Hematopoietic multipotent progenitor cell treated with erythropoietin and hydrocortisone succinate and interleukin-3 and kit ligand, for 8 days (in vitro differentiated cells): ENCODE measurements around the gene NFIL3.
"Not testable (repeated sequence)": the region's sequence is repeated elsewhere in the genome, so short reads cannot be mapped to it uniquely, and the experiment has no call there.

Source experiments
- DNase-seq: peaks from one replicate; pipeline ENCODE4 v3.0.0-alpha.2; 2015

NFIL3 gene, protein sequence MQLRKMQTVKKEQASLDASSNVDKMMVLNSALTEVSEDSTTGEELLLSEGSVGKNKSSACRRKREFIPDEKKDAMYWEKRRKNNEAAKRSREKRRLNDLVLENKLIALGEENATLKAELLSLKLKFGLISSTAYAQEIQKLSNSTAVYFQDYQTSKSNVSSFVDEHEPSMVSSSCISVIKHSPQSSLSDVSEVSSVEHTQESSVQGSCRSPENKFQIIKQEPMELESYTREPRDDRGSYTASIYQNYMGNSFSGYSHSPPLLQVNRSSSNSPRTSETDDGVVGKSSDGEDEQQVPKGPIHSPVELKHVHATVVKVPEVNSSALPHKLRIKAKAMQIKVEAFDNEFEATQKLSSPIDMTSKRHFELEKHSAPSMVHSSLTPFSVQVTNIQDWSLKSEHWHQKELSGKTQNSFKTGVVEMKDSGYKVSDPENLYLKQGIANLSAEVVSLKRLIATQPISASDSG

DNA sequence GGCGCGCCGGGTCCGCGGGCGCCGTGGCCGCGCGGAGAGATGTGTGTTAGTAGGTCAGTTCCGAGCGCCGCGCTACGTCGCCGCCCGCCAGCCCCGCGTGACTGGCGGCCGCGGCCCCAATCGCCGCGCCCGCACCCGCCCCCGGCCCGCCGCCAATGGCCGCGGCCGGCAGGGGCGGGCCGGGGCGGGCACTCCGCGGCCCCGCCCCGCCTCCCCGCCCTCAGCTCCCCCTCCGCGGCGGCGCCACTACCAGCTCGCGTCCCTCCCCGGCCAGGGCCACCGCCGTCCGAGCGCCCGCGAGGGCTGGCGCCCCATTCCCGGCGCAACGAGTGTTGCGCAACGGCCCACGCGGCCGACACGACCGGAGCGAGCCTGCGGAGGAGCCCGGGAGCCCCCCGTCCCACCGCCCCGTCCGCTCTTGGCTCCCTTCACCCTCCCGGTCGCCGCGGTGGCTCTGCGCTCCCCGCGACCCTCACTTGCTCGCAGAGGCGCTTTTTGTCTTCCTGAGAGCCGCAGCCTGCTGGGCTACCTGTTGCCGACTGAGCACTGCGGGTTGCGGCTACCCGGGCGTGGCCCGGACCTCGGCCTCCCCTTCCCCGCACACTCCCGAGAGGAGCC, at the start of gene NFIL3:
NFIL3 (minus strand) TSS at position 48 of the 618 bp plus-strand sequence. CDS start 13,098 bp downstream, outside the sequence.
- peak; percentile 74 for DNase-seq

DNA sequence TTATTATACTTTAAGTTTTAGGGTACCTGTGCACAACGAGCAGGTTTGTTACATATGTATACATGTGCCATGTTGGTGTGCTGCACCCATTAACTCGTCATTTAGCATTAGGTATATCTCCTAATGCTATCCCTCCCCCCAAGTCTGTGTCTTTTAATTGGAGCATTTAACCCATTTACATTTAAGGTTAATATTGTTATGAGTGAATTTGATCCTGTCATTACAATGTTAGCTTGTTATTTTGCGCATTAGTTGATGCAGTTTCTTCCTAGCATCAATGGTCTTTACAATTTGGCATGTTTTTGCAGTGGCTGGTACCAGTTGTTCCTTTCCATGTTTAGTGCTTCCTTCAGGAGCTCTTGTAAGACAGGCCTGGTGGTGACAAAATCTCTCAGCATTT, 47.9 kb upstream of the NFIL3 start:
- not testable (repeated sequence) for DNase-seq

- DNase-seq, result no peak
These were observed 41.8 kb upstream of the NFIL3 start for GRCh38 chr9:91465420-91465819.

GRCh38 chr9:91458906-91459305, 35.3 kb upstream of the NFIL3 start:
- DNase-seq, result no peak

DNA sequence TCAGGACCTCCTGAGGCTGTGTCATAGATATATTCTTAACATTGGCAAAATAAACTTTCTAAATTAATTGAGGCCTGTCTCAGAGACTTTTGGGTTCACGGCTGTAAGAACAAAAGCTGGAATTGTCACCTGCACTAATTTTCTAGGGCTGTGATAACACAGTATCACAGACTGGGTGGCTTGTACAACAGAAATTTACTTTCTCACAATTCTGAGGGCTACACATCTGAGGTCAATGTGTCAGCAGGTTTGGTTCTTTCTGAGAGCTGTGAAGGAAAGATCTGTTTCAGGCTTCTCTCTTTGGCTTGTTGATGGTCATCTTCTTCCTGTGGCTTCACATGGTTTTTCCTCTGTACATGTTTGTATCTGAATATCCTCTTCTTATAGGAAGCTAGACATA, 29.2 kb upstream of the NFIL3 start:
- DNase-seq, result no peak

- DNase-seq, result no peak
These were observed 28.0 kb upstream of the NFIL3 start for GRCh38 chr9:91451431-91452270.

DNA sequence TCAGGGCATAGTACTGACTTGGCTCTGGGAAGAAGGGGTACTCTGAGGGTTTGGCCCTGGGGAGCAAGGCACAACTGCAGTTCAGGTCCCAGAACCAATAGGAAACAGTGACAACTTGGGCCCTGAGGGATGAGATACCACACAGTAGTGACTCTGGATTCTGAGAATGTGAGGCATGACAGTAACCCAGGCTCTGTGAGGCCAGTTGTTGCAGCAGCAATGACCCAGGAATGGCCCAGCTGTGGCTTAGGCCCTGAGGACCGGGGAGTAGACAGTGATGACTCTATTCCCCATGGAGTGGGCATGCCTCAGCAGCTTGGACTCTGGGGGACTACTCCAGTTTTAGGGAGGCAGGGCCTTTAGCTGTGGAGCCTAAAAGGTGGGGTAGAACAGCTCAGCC, 21.5 kb upstream of the NFIL3 start:
- no peak for DNase-seq

DNA sequence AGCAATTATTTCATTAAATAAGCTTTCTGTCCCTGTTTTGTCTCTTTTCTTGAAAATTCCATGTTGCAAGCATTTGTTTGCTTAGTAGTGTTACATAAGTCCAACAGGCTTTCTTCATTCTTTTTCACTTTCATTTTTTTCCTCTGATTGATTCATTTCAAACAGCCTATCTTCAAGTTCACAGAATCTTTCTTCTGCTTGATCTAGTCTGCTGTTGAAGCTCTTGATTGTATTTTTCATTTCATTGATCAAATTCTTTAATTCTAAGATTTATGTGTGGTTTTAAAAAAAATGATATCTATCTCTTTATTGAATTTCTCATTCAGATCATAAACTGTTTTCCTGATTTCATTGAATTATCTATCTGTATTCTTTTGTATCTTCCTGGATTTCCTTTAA, 20.4 kb upstream of the NFIL3 start:
- DNase-seq, result no peak

DNA sequence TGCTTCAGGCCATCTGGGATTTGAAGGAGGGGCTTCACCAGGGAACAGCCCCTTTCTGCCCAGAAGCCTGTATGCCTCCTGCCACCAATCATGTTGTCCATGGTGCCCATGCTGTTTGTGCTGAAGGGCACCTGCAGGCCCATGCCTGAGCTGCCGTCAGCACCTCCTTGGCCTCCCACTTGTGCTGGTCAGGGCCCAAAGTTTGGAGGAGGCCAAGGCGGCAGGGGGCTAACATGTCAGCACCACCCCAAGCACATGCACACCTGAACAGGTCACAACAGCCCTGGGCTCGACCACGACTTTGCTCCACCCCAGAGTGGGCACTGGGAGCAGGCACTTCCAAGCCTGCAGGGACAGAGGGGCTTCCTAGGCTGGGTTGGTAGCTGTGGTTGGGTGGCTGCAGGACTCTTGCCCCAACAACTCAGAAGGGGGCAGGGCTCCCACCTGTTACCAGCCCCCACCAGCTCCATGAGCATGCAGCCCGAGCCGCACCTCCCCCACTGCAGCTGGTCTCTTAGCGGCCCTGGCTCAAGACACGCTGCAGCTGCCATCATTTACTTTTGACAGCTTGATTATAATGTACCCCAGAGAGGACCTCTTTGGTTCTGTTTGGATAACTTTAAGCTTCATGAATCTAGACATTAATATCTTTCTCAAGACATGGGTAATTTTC, 19.8 kb upstream of the NFIL3 start:
- DNase-seq, result no peak

GRCh38 chr9:91436841-91437240, 13.2 kb upstream of the NFIL3 start:
- no peak for DNase-seq

- peak; percentile 45 for DNase-seq
These were observed 9.5 kb upstream of the NFIL3 start for GRCh38 chr9:91433180-91433579.

DNA sequence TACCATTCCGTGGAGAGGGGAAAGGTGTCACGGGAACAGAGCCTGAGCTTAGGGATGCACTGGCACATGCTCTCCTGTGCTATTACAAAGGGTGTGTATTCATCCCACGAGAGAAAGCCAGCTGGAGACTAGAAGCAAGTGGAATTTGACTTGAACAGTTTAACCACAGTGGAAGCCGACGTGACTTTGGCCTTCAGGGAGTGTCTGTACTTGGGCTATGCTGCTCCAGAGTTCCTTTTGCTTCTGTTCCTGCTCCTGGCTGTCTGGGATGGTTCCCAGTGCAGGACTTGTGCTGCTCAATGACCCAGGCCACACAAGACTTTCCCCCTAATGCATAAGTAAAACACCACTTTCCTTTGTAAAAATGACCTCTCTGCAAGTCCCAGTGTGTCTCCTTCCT, 7.9 kb upstream of the NFIL3 start:
- DNase-seq, result no peak

GRCh38 chr9:91429501-91429900, 5.9 kb upstream of the NFIL3 start:
- no peak for DNase-seq

- no peak for DNase-seq
These were observed 5.3 kb upstream of the NFIL3 start for GRCh38 chr9:91428927-91429351.

DNA sequence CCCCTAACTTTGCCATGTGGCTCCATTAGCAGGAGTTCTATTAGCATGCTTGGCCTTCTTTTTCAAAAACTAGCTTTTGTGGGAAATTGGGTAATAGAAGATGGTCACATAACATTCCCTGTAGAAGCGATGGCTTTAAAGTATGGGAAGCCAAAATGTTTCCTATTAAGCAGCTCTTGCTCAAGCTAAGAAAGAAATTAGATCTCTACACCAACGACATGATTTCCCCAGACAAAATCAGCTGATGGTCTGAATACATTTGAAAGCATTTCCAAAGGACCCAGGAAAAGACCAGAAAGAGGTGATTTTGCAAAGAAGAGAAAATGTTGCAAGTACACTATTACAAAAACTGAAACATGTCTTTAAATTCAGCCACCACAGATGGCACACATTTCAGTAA, 4.8 kb upstream of the NFIL3 start:
- DNase-seq, result no peak

DNA sequence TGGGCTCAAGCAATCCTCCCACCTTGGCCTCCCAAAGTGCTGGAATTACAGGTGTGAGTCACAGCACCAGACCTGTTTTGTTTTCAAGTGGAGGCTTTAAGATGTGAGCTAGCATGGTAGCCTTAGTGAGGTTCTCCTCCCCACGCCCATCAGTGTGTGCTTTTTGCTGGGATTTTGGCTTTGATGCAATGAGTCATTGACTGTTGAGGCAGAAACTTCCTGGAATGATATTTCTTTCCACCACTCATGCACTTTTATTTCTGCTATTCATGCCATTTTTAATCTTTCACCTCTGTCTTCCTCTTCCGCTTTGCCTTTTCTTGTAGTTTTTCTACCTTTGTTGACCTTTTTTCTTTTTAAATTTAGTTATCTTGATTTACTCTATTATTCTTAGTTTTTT, 4.2 kb upstream of the NFIL3 start:
- DNase-seq, result no peak

DNA sequence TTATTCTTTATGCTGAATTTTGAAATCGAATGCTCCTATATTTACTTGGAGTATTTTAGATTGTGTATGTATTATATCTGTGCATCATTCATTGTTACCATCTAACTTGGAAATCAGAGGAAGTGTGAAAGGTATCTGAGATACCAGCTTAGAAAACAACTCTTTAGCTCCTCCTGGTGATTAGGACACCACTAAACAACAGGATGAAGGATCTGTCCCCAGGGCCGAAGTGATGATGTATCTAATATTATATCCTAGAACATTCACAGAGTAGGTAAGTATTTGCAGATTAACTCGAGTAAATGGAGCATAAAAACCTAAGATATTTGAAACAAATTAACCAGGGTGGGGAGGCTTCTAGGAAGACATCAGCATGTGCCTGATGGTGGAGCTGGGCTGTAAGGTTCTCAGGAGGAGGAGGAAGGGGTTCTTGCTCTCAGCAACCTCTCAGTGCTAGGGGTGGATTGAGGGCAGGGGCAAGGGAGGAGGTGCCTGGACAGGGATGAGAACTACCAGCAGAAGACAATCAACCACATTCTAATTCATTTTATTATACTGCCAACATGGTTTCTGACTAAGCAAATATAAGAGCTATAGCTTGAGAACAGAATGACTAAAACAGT, 2.6 kb upstream of the NFIL3 start:
- DNase-seq, result peak; percentile 60

DNA sequence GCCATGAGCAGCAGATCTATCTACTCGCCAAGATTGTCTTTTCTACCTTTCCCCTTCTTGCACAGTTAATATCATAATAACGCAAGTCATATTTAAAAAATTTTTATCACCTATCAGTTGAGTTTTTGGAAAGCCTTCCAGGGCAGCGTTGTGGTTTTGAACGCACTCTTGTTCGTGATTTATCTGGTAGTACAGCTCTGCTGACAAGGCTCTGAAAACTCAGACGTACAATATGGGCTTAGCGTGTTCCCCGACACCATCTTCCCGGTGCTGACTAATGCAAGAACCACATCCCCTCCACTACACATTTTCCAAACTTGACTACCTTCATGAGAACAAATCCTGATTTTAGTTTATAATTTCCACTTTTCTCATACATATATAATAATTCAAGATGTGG, 1.6 kb upstream of the NFIL3 start:
- no peak for DNase-seq

- peak; percentile 40 for DNase-seq
These were observed 958 bp upstream of the NFIL3 start for GRCh38 chr9:91424403-91425176.

DNA sequence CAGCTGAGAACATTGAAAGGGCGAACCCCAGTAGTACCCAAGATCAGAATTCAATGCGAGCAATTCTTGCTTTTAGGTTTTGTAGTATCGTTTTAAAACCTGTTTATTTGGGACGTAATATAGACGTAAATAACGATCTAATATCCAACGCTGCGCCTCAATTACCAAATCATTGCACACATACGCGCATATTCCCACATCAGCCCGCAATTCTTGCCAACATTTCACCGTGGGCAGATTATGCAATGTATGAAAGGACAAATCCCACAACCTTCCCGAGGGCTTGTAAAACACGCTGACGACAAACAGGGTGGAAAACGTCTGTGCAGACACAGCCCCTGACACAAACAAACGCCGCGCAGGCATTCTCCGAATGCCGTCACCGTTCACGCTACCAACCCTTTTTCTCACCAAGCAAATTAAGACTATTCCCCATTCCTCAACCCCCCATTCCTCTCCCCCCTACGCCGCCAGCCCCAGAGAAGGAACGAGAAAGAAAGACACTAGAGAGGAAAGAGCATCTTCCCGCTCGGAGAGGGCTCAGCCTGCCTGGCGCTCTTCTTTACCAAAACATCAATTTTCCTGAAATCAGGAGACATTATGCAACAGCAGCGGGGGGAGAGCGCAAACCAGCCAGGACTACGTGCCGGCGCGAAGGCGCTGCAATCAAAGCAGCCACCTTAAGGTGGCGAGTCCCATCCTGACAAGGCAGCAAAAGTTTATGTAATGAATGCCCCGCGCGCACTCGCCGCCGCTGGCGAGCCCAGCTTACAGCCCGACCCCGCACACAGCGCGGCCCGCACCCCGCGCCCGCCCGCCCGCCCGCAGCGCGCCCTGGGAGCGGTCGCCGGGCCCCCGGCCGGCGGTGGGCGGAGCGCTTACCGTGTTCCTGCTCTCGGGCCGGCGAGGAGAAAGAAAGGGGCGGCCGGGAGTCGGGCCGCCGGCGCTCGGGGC, 597 bp downstream of the NFIL3 start:
- peak; percentile 47 for DNase-seq
